Adrenal gland (tissue), 5 donors: ENCODE results near the gene SERPINA4.

ENCODE experiments used
- POLR2A ChIP-seq, 2 donors: fragments of 450-650 bp; IDR thresholded peaks; one replicate each; pipeline ENCODE4 v1.6.1; 2017; ENCODE audit warnings: antibody characterized with exemption in 2 of 2, mild to moderate bottlenecking in 2 of 2, moderate library complexity in 1 of 2
- TF ChIP-seq, protein P1 (sequence below), 6 experiments: fragments of 450-650 bp in 4 of 6; fragments of 200-600 bp in 2 of 6; sonication (generic) in 1 of 6; IDR thresholded peaks; 1 replicate in 5 of 6; 2 replicates in 1 of 6; pipeline versions ENCODE4 v1.5.1 to v1.8.0; 2016 to 2021; ENCODE audit warnings: antibody characterized with exemption in 6 of 6, mild to moderate bottlenecking in 2 of 6, moderate library complexity in 1 of 6
- donor health status: DM: no; HTN: no; CAD: no.

DNA sequence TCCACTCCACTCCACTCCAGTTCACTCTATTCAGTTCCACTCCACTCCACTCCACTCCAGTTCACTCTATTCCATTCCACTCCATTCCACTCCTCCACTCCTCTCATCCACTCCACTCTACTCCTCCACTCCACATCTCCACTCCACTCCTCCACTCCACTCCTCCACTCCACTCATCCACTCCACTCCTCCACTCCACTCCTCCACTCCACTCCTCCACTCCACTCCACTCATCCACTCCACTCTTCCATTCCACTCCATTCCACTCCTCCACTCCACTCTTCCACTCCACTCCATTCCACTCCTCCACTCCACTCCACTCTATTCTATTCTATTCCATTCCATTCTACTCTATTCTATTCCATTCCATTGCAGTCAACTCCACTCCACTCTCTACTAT, 29.8 kb downstream of the SERPINA4 start:
- TF ChIP-seq, protein P1, sequence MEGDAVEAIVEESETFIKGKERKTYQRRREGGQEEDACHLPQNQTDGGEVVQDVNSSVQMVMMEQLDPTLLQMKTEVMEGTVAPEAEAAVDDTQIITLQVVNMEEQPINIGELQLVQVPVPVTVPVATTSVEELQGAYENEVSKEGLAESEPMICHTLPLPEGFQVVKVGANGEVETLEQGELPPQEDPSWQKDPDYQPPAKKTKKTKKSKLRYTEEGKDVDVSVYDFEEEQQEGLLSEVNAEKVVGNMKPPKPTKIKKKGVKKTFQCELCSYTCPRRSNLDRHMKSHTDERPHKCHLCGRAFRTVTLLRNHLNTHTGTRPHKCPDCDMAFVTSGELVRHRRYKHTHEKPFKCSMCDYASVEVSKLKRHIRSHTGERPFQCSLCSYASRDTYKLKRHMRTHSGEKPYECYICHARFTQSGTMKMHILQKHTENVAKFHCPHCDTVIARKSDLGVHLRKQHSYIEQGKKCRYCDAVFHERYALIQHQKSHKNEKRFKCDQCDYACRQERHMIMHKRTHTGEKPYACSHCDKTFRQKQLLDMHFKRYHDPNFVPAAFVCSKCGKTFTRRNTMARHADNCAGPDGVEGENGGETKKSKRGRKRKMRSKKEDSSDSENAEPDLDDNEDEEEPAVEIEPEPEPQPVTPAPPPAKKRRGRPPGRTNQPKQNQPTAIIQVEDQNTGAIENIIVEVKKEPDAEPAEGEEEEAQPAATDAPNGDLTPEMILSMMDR (IDR thresholded peaks at IDR 0.05), result no peak
- TF ChIP-seq POLR2A (IDR thresholded peaks at IDR 0.05), result no peak
